K562 (cell line): ENCODE results near the gene AQP11. TPM values are rescaled to one million over a fixed set of nuclear protein-coding genes. Genes with fewer than 3 reads are reported as not detected.
"Not testable (repeated sequence)": the region's sequence is repeated elsewhere in the genome, so short reads cannot be mapped to it uniquely, and the experiment has no call there.

Experiments used
- ATAC-seq: fragments of 200-7000 bp; cut with Tn5 transposase; 3 replicates; pipeline ENCODE4 v1.9.1; 2020; ENCODE audit warnings: moderate library complexity
- BruUV-seq: library from RNA; stranded (reverse); fragments of 400-500 nt; replicated peaks from 2 replicates; lab custom pipeline; 2021; lab: Mats Ljungman, UMichigan
- CTCF ChIA-PET: fragments of 300-600 bp; formaldehyde crosslinking; extraction: SDS; loops from one replicate; lab custom pipeline; 2021; ENCODE audit warnings: low intra/inter-chr PET ratio; lab: Yijun Ruan, JAX
- POLR2A ChIA-PET: fragments of 300-600, 350-650 bp; sonication (Branson Sonifier 250); formaldehyde crosslinking; extraction: SDS; loops from one replicate; lab custom pipeline; 2021; ENCODE audit warnings: antibody characterized with exemption, inconsistent platforms; lab: Yijun Ruan, JAX
- DNase-seq, 4 experiments: peaks; one replicate each; pipeline versions ENCODE4 v3.0.0 to v3.0.0-alpha.2; 2011 to 2018; ENCODE audit warnings: low spot score in 3 of 4, mixed read lengths in 3 of 4; ENCODE audit errors: extremely low read depth in 1 of 4
- FAIRE-seq: peaks from 2 replicates; lab custom pipeline; 2011; peaks lifted over from hg19 to GRCh38; lab: Jason Lieb, UNC
- H2AFZ ChIP-seq: 2 replicates; pipeline ENCODE4 v1.6.0; 2011; ENCODE audit warnings: low read depth, low read length, control low read depth, inconsistent platforms
- H3K27ac ChIP-seq: fragments of 200-600 bp; 3 replicates; pipeline ENCODE4 v1.8.0; 2011; ENCODE audit warnings: low read depth, mild to moderate bottlenecking, control low read depth, inconsistent platforms, low read length, moderate library complexity, mixed read lengths; ENCODE audit errors: extremely low read depth
- H3K27me3 ChIP-seq, 2 experiments: fragments of 300-600 bp in 1 of 2; 2 replicates in 1 of 2; 3 replicates in 1 of 2; pipeline versions ENCODE4 v1.6.0 to v1.8.0; 2011; ENCODE audit warnings: inconsistent platforms in 2 of 2, low read length in 2 of 2, mild to moderate bottlenecking in 1 of 2, mixed read lengths in 1 of 2, moderate library complexity in 1 of 2; ENCODE audit not compliant: control insufficient read depth in 2 of 2, insufficient read depth in 2 of 2
- H3K36me3 ChIP-seq: fragments of 300-600 bp; 3 replicates; pipeline ENCODE4 v1.8.0; 2011; ENCODE audit warnings: mild to moderate bottlenecking, low read length, inconsistent platforms; ENCODE audit not compliant: control insufficient read depth, insufficient read depth
- H3K4me1 ChIP-seq, 2 experiments: fragments of 200-600 bp in 1 of 2; replicated peaks in 1 of 2; 2 replicates in 1 of 2; 3 replicates in 1 of 2; pipeline versions ENCODE4 v1.5.1 to v1.8.0; 2011; ENCODE audit warnings: inconsistent platforms in 2 of 2, low read length in 2 of 2, mild to moderate bottlenecking in 1 of 2, mixed read lengths in 1 of 2, moderate library complexity in 1 of 2; ENCODE audit not compliant: control insufficient read depth in 2 of 2, insufficient read depth in 2 of 2
- H3K4me2 ChIP-seq: 2 replicates; pipeline ENCODE4 v1.6.1; 2011; ENCODE audit warnings: low read length, control low read depth, inconsistent platforms, mixed read lengths; ENCODE audit not compliant: insufficient read depth
- H3K4me3 ChIP-seq: fragments of 200-600 bp; sonication (generic), shearing (Covaris generic); 2 replicates; pipeline ENCODE4 v1.5.1; 2016; ENCODE audit warnings: control low read depth, inconsistent platforms
- H3K79me2 ChIP-seq: fragments of 200-600 bp; 3 replicates; pipeline ENCODE4 v1.8.0; 2011; ENCODE audit warnings: low read length, inconsistent platforms; ENCODE audit not compliant: control insufficient read depth, insufficient read depth
- H3K9ac ChIP-seq, 2 experiments: 2 replicates each; pipeline versions ENCODE4 v1.6.0 to v1.6.1; 2011; ENCODE audit warnings: low read depth in 2 of 2, low read length in 2 of 2, control low read depth in 1 of 2, inconsistent platforms in 1 of 2, mild to moderate bottlenecking in 1 of 2, mixed read lengths in 1 of 2; ENCODE audit not compliant: insufficient read depth in 1 of 2
- H3K9me1 ChIP-seq: one replicate; pipeline ENCODE4 v1.6.0; 2011; ENCODE audit warnings: inconsistent platforms, mild to moderate bottlenecking, low read length, moderate library complexity; ENCODE audit not compliant: control insufficient read depth, insufficient read depth
- H3K9me3 ChIP-seq: replicated peaks from 2 replicates; pipeline ENCODE4 v1.5.1; 2011; ENCODE audit warnings: low read depth, low read length, inconsistent platforms; ENCODE audit not compliant: control insufficient read depth, insufficient read depth
- H4K20me1 ChIP-seq: replicated peaks from 2 replicates; pipeline ENCODE4 v1.6.1; 2011; ENCODE audit warnings: low read length, inconsistent platforms, mixed read lengths; ENCODE audit not compliant: control insufficient read depth, insufficient read depth
- CEBPB ChIP-seq: fragments of 450-650 bp; IDR thresholded peaks from 2 replicates; pipeline ENCODE4 v1.6.1; 2016; ENCODE audit warnings: missing genetic modification characterization, missing compliant biosample characterization
- WGBS: fragments of 100-300 bp; shearing (Covaris generic); methylation state at CpG from one replicate; pipeline ENCODE4 v1.1.6; 2016; ENCODE audit warnings: low coverage, mixed read lengths; ENCODE audit not compliant: insufficient coverage; ENCODE audit errors: missing lambda C conversion rate; 5-methylcytosine and 5-hydroxymethylcytosine counted together
- in situ Hi-C: fragments of 300-500 bp; cut with MboI; formaldehyde crosslinking; loops from 4 replicates; pipeline ENCODE4 v1.15.0; 2018; ENCODE audit warnings: inconsistent platforms, mixed read lengths
- intact Hi-C: fragments of 100-400 bp; cut with micrococcal nuclease; formaldehyde crosslinking; loops from 2 replicates; pipeline ENCODE4 v1.14.2; 2022
- polyA plus RNA-seq, 8 experiments: library from polyadenylated mRNA; depleted of rRNA in 4 of 8; stranded (reverse) in 5 of 8; unstranded in 3 of 8; fragments of >200 nt; fragmentation: Nextera tagmentation in 2 of 8; fragmentation: Illumina TruSeq in 1 of 8; extraction: Ambion mirVana in 2 of 8; extraction: Trizol in 1 of 8; gene quantifications; 2 replicates each; pipeline versions ENCODE4 v1.2.1 to v1.2.3, GENCODE V29; 2011 to 2014; ENCODE audit warnings: inconsistent platforms in 1 of 8, missing spikeins in 1 of 8
- total RNA-seq, 7 experiments: library from RNA; depleted of rRNA in 6 of 7; stranded (reverse); fragments of >200 nt in 6 of 7; fragmentation: Illumina TruSeq in 2 of 7; extraction: Trizol in 2 of 7; gene quantifications; 2 replicates each; pipeline versions ENCODE4 v1.2.1 to v1.2.3, GENCODE V29; 2011 to 2021; ENCODE audit warnings: low replicate concordance in 1 of 7
- TF ChIP-seq, protein P1 (sequence below): sonication (generic); formaldehyde crosslinking; IDR thresholded peaks from 2 replicates; pipeline ENCODE4 v1.8.1; 2023; ENCODE audit warnings: mild to moderate bottlenecking, missing genetic modification reagents

The AQP11 gene
- total and polyA plus RNA-seq, 9 of the 15 experiments (the other 6 are each of a cell fraction or from before 2014, with no cell fraction given) = 0.09 to 1.0 (median 0.36) TPM

DNA sequence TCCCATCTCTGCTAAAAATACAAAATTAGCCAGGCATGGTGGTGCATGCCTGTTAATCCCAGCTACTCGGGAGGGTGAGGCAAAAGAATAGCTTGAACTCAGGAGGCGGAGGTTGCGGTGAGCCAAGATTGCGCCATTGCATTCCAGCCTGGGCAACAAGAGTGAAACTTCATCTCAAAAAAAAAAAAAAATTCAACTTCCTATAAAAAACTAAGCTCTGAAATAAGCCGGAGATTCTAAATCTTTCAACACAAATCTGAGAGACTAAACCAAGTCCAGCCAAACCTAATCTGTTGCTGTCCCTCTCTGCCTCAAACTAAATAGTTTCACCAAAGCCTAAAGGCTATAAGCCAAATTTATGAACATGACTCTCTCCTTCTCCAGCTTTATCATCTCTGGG lies 44.2 kb downstream of the AQP11 start:
- peaks cover 15 to 17% of the 10 kb centered on the region in 2 experiments for H3K4me1 ChIP-seq
- H2AFZ ChIP-seq, H3K27me3 ChIP-seq, ATAC-seq, intact Hi-C loops, BruUV-seq, H3K9me3 ChIP-seq, in situ Hi-C loops, DNase-seq, H4K20me1 ChIP-seq, FAIRE-seq, H3K4me3 ChIP-seq, H3K9me1 ChIP-seq: not testable (repeated sequence)
- H3K36me3 ChIP-seq = peaks cover 62% of the 10 kb centered on the region
- H3K4me2 ChIP-seq = peak overlapping the region; percentile 30
- ChIA-PET POLR2A (interaction anchor here (0.6 kb wide), 1 partner anchor 27 kb away, joined by 3 read pairs; no protein-coding TSS in a partner anchor), CTCF (interaction anchor here (0.6 kb wide), 1 partner anchor 437 kb away, joined by 4 read pairs; no protein-coding TSS in a partner anchor)
- WGBS = 90% methylated on average over 5 of the region's 5 CpGs
- peaks cover 87% of the 10 kb centered on the region for H3K79me2 ChIP-seq
- 0 out of 4 replicates have a peak overlapping the region, but pooled peaks of 1 of the 2 experiments have one; percentile 21 for H3K9ac ChIP-seq
- peak overlapping the region; percentile 78; the same call in 2 of the 3 replicates for H3K27ac ChIP-seq
- TF ChIP-seq CEBPB (tag) = peak; percentile 81
- TF ChIP-seq, protein P1, sequence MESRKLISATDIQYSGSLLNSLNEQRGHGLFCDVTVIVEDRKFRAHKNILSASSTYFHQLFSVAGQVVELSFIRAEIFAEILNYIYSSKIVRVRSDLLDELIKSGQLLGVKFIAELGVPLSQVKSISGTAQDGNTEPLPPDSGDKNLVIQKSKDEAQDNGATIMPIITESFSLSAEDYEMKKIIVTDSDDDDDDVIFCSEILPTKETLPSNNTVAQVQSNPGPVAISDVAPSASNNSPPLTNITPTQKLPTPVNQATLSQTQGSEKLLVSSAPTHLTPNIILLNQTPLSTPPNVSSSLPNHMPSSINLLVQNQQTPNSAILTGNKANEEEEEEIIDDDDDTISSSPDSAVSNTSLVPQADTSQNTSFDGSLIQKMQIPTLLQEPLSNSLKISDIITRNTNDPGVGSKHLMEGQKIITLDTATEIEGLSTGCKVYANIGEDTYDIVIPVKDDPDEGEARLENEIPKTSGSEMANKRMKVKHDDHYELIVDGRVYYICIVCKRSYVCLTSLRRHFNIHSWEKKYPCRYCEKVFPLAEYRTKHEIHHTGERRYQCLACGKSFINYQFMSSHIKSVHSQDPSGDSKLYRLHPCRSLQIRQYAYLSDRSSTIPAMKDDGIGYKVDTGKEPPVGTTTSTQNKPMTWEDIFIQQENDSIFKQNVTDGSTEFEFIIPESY (CRISPR knock-in tag) = peak; percentile 37; the same call in 1 of the 2 replicates
